HCT116 (cell line): Measurements from ENCODE around the gene C3orf70. TPM values are rescaled to one million over a fixed set of nuclear protein-coding genes. Genes with fewer than 3 reads are reported as not detected.

Experiments
- ATAC-seq: fragments of 200-7000 bp; cut with Tn5 transposase; 2 replicates; pipeline ENCODE4 v1.9.1; 2020; ENCODE audit warnings: mild to moderate bottlenecking, moderate library complexity
- BruUV-seq: library from RNA; stranded (reverse); fragments of 400-500 nt; replicated peaks from 2 replicates; lab custom pipeline; 2021; lab: Mats Ljungman, UMichigan
- CTCF ChIA-PET: fragments of 300-600 bp; sonication (Branson Sonifier 250); formaldehyde crosslinking; loops from one replicate; lab custom pipeline; 2021; ENCODE audit warnings: antibody characterized with exemption; lab: Charles Lee
- POLR2A ChIA-PET: fragments of 300-600, 350-600 bp; sonication (Branson Sonifier 250); formaldehyde crosslinking; loops from one replicate; lab custom pipeline; 2021; ENCODE audit warnings: antibody characterized with exemption; lab: Charles Lee
- RAD21 ChIA-PET, 2 experiments: fragments of 300-600 bp; sonication (Branson Sonifier 250); formaldehyde crosslinking; loops; one replicate each; lab custom pipeline; 2023; ENCODE audit warnings: low total read pairs in 2 of 2; ENCODE audit not compliant: uncharacterized antibody in 2 of 2, unreplicated experiment in 2 of 2, low non-redundant PET in 1 of 2; lab: Charles Lee
- DNase-seq: peaks from one replicate; pipeline ENCODE4 v3.0.0-alpha.2; 2010; ENCODE audit warnings: low read depth, low spot score
- H2AFZ ChIP-seq: fragments of 200-600 bp; shearing (Covaris generic), sonication (generic); 2 replicates; pipeline ENCODE4 v1.6.1; 2017; ENCODE audit warnings: low read depth, mixed run types, mixed read lengths, antibody characterized with exemption, low read length; ENCODE audit not compliant: poor library complexity, severe bottlenecking
- H3K27ac ChIP-seq: 2 replicates; pipeline ENCODE4 v1.5.1; 2012; ENCODE audit warnings: low read depth, low read length
- H3K27me3 ChIP-seq: fragments of 200-600 bp; sonication (generic); 2 replicates; pipeline ENCODE4 v1.6.1; 2016; ENCODE audit warnings: mixed run types, low read length, mixed read lengths; ENCODE audit not compliant: insufficient read depth
- H3K36me3 ChIP-seq, 2 experiments: fragments of 200-500 bp in 1 of 2; fragments of 200-600 bp in 1 of 2; sonication (Bioruptor generic) in 1 of 2; sonication (generic) in 1 of 2; 2 replicates each; pipeline versions ENCODE4 v1.5.1 to v1.6.1; 2014 to 2016; ENCODE audit warnings: low read length in 2 of 2, inconsistent platforms in 1 of 2, mixed read lengths in 1 of 2, mixed run types in 1 of 2; ENCODE audit not compliant: insufficient read depth in 2 of 2, control insufficient read depth in 1 of 2
- H3K4me1 ChIP-seq, 2 experiments: fragments of 200-600 bp in 1 of 2; sonication (generic) in 1 of 2; 2 replicates each; pipeline versions ENCODE4 v1.5.1 to v1.6.1; 2012 to 2017; ENCODE audit warnings: low read length in 2 of 2, inconsistent platforms in 1 of 2, mild to moderate bottlenecking in 1 of 2, mixed read lengths in 1 of 2, mixed run types in 1 of 2, moderate library complexity in 1 of 2; ENCODE audit not compliant: insufficient read depth in 2 of 2, control insufficient read depth in 1 of 2
- H3K4me2 ChIP-seq: fragments of 200-600 bp; sonication (generic); 2 replicates; pipeline ENCODE4 v1.6.1; 2017; ENCODE audit warnings: mixed run types, low read length, mixed read lengths
- H3K4me3 ChIP-seq, 2 experiments: fragments of 200-600 bp in 1 of 2; sonication (generic) in 1 of 2; replicated peaks in 1 of 2; 2 replicates each; pipeline ENCODE4 v1.5.1; 2011 to 2016; ENCODE audit warnings: low read length in 2 of 2, control low read depth in 1 of 2, low read depth in 1 of 2, mild to moderate bottlenecking in 1 of 2, mixed read lengths in 1 of 2, mixed run types in 1 of 2
- H3K79me2 ChIP-seq: fragments of 200-600 bp; sonication (generic); 2 replicates; pipeline ENCODE4 v1.6.1; 2017; ENCODE audit warnings: mild to moderate bottlenecking, mixed run types, low read length, moderate library complexity, mixed read lengths; ENCODE audit not compliant: insufficient read depth
- H3K9ac ChIP-seq: fragments of 200-600 bp; sonication (generic); 2 replicates; pipeline ENCODE4 v1.6.1; 2016; ENCODE audit warnings: low read length, mixed read lengths
- H3K9me2 ChIP-seq: fragments of 200-600 bp; sonication (generic), shearing (Covaris generic); 2 replicates; pipeline ENCODE4 v1.6.1; 2017; ENCODE audit warnings: mixed run types, mild to moderate bottlenecking, moderate library complexity; ENCODE audit not compliant: insufficient read depth
- H3K9me3 ChIP-seq, 2 experiments: fragments of 200-500 bp in 1 of 2; fragments of 200-600 bp in 1 of 2; sonication (Bioruptor generic) in 1 of 2; sonication (generic) in 1 of 2; 2 replicates each; pipeline ENCODE4 v1.6.1; 2014 to 2017; ENCODE audit warnings: low read length in 2 of 2, mixed read lengths in 2 of 2, inconsistent platforms in 1 of 2, low read depth in 1 of 2, mild to moderate bottlenecking in 1 of 2, mixed run types in 1 of 2, moderate library complexity in 1 of 2; ENCODE audit not compliant: control insufficient read depth in 1 of 2, insufficient read depth in 1 of 2
- H4K20me1 ChIP-seq: fragments of 200-600 bp; sonication (generic), shearing (Covaris generic); 2 replicates; pipeline ENCODE4 v1.6.1; 2017; ENCODE audit warnings: mixed run types, mild to moderate bottlenecking, moderate library complexity; ENCODE audit not compliant: insufficient read depth
- ATF3 ChIP-seq: IDR thresholded peaks from 2 replicates; pipeline ENCODE4 v1.6.1; 2012
- CBX3 ChIP-seq: IDR thresholded peaks from 2 replicates; pipeline ENCODE4 v1.6.1; 2012; ENCODE audit warnings: low read depth
- CEBPB ChIP-seq: IDR thresholded peaks from 2 replicates; pipeline ENCODE4 v1.6.1; 2012; ENCODE audit warnings: low read depth
- CTCF ChIP-seq, 3 experiments: fragments of 200-600 bp in 1 of 3; sonication (generic) in 1 of 3; IDR thresholded peaks in 2 of 3; conservative IDR thresholded peaks in 1 of 3; 2 replicates each; pipeline ENCODE4 v1.5.1; 2012 to 2017; ENCODE audit warnings: low read depth in 2 of 3, low read length in 2 of 3, antibody characterized with exemption in 1 of 3, borderline replicate concordance in 1 of 3, control low read depth in 1 of 3, mild to moderate bottlenecking in 1 of 3, mixed read lengths in 1 of 3, mixed run types in 1 of 3, moderate library complexity in 1 of 3; ENCODE audit not compliant: insufficient read depth in 1 of 3
- EGR1 ChIP-seq: IDR thresholded peaks from 2 replicates; pipeline ENCODE4 v1.6.1; 2012; ENCODE audit warnings: low read depth
- ELF1 ChIP-seq: IDR thresholded peaks from 2 replicates; pipeline ENCODE4 v1.6.1; 2012; ENCODE audit warnings: low read depth, borderline replicate concordance
- EZH2 ChIP-seq: fragments of 200-600 bp; sonication (generic); IDR thresholded peaks from 2 replicates; pipeline ENCODE4 v1.6.1; 2017; ENCODE audit warnings: antibody characterized with exemption, mixed run types
- EZH2phosphoT487 ChIP-seq: fragments of 200-600 bp; IDR thresholded peaks from 2 replicates; pipeline ENCODE4 v1.6.1; 2018; ENCODE audit warnings: antibody characterized with exemption, borderline replicate concordance
- FOSL1 ChIP-seq: IDR thresholded peaks from 2 replicates; pipeline ENCODE4 v1.6.1; 2012; ENCODE audit warnings: low read depth
- POLR2A ChIP-seq: IDR thresholded peaks from 2 replicates; pipeline ENCODE4 v1.7.0; 2011; ENCODE audit warnings: borderline replicate concordance; ENCODE audit not compliant: insufficient read depth, insufficient read length; ENCODE audit errors: extremely low read depth
- POLR2AphosphoS5 ChIP-seq: IDR thresholded peaks from 2 replicates; pipeline ENCODE4 v1.6.1; 2011; ENCODE audit warnings: mild to moderate bottlenecking, low read depth, low read length, moderate library complexity
- SIN3A ChIP-seq: IDR thresholded peaks from 2 replicates; pipeline ENCODE4 v1.6.1; 2012; ENCODE audit warnings: low read depth
- SRF ChIP-seq: IDR thresholded peaks from 2 replicates; pipeline ENCODE4 v1.6.1; 2012; ENCODE audit warnings: low read depth
- TCF7L2 ChIP-seq: IDR thresholded peaks from 2 replicates; pipeline ENCODE4 v1.7.0; 2011; ENCODE audit warnings: borderline replicate concordance, inconsistent platforms; ENCODE audit not compliant: insufficient read depth, insufficient read length; ENCODE audit errors: extremely low read depth
- YY1 ChIP-seq: IDR thresholded peaks from 2 replicates; pipeline ENCODE4 v1.6.1; 2011; ENCODE audit warnings: low read length, low read depth, moderate library complexity, mild to moderate bottlenecking; ENCODE audit not compliant: insufficient replicate concordance; ENCODE audit errors: extremely low read depth
- ZBTB33 ChIP-seq: IDR thresholded peaks from 2 replicates; pipeline ENCODE4 v1.6.1; 2011; ENCODE audit warnings: mild to moderate bottlenecking, low read length, moderate library complexity; ENCODE audit not compliant: insufficient replicate concordance; ENCODE audit errors: extremely low read depth
- ZFX ChIP-seq: fragments of 450-650 bp; IDR thresholded peaks from 2 replicates; pipeline ENCODE4 v1.6.1; 2017
- ZNF274 ChIP-seq: fragments of 200-500 bp; sonication (Bioruptor generic); IDR thresholded peaks from 2 replicates; pipeline ENCODE4 v1.6.1; 2014; ENCODE audit warnings: mild to moderate bottlenecking, low read depth, low read length, inconsistent platforms
- intact Hi-C: fragments of 100-400 bp; cut with micrococcal nuclease; formaldehyde crosslinking; loops from 2 replicates; pipeline ENCODE4 v1.10.0; 2022
- total RNA-seq: library from RNA; stranded (reverse); gene quantifications from one replicate; pipeline ENCODE4 v1.2.1, GENCODE V29; 2021; ENCODE audit not compliant: unreplicated experiment
- TF ChIP-seq, protein P1 (sequence below): IDR thresholded peaks from 2 replicates; pipeline ENCODE4 v1.6.1; 2012; ENCODE audit warnings: low read depth
- TF ChIP-seq, protein P2 (sequence below): IDR thresholded peaks from 2 replicates; pipeline ENCODE4 v1.6.1; 2012

C3orf70 gene
- total RNA-seq, 1 experiment from 2014 or later, result not detected

DNA sequence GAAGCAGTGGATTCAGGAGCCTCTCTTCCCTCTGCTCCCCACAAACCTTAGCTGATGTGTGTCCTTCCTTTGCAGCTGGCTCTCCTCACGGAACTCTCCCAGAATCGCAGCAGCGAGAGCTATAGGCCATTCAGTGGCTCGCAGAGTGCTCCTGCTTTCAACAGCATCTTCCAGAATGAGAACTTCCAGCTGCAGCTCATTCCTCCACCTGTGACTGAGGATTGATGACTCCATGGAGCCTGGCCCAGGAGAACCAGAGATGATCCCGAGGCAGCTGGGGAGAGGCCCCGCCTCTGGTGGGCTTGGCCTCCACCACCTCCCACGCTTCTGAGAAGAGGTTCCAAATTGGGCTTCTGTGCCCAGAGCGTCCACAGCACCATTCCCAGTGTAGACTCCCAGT, 101.1 kb downstream of the C3orf70 start:
- H3K4me3 ChIP-seq, result no peak overlapping the region
- TF ChIP-seq POLR2AphosphoS5, result no peak
- no peak for TF ChIP-seq FOSL1
- TF ChIP-seq, protein P1, sequence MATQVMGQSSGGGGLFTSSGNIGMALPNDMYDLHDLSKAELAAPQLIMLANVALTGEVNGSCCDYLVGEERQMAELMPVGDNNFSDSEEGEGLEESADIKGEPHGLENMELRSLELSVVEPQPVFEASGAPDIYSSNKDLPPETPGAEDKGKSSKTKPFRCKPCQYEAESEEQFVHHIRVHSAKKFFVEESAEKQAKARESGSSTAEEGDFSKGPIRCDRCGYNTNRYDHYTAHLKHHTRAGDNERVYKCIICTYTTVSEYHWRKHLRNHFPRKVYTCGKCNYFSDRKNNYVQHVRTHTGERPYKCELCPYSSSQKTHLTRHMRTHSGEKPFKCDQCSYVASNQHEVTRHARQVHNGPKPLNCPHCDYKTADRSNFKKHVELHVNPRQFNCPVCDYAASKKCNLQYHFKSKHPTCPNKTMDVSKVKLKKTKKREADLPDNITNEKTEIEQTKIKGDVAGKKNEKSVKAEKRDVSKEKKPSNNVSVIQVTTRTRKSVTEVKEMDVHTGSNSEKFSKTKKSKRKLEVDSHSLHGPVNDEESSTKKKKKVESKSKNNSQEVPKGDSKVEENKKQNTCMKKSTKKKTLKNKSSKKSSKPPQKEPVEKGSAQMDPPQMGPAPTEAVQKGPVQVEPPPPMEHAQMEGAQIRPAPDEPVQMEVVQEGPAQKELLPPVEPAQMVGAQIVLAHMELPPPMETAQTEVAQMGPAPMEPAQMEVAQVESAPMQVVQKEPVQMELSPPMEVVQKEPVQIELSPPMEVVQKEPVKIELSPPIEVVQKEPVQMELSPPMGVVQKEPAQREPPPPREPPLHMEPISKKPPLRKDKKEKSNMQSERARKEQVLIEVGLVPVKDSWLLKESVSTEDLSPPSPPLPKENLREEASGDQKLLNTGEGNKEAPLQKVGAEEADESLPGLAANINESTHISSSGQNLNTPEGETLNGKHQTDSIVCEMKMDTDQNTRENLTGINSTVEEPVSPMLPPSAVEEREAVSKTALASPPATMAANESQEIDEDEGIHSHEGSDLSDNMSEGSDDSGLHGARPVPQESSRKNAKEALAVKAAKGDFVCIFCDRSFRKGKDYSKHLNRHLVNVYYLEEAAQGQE, result no peak
- no peak for TF ChIP-seq CTCF (IDR thresholded peaks at IDR 0.05 in 2 of 3, conservative IDR thresholded peaks at IDR 0.05 in 1 of 3; ENCODE audit: borderline replicate concordance in 1 of 3, insufficient read depth in 1 of 3, low read depth in 2 of 3, low read length in 2 of 3)
- no peak for TF ChIP-seq POLR2A
- TF ChIP-seq, protein P2, sequence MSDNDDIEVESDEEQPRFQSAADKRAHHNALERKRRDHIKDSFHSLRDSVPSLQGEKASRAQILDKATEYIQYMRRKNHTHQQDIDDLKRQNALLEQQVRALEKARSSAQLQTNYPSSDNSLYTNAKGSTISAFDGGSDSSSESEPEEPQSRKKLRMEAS, result no peak
- TF ChIP-seq ATF3, result no peak
- no peak for TF ChIP-seq ELF1
- no peak for TF ChIP-seq CEBPB
- no peak for TF ChIP-seq ZNF274
- no peak for TF ChIP-seq ZBTB33
- TF ChIP-seq SIN3A, result no peak
- no peak for TF ChIP-seq EZH2phosphoT487
- TF ChIP-seq CBX3, result no peak
- no peak for TF ChIP-seq ZFX
- no peak for TF ChIP-seq TCF7L2
- TF ChIP-seq EGR1, result no peak
- TF ChIP-seq YY1, result no peak
- no peak for TF ChIP-seq SRF
- no peak for TF ChIP-seq EZH2
- no peak for ATAC-seq
- no peak overlapping the region for H3K4me2 ChIP-seq
- no peak overlapping the region for H2AFZ ChIP-seq
- H3K9me3 ChIP-seq, result no peaks in the 10 kb centered on the region
- no peak overlapping the region for H3K27ac ChIP-seq
- intact Hi-C loops, result no loop called here
- H3K79me2 ChIP-seq, result no peaks in the 10 kb centered on the region
- ChIA-PET CTCF (no interaction called here), POLR2A (no interaction called here), RAD21 (no interaction called here)
- no peaks in the 10 kb centered on the region for H3K27me3 ChIP-seq
- H3K36me3 ChIP-seq, result 0 out of 4 replicates have a peak, but pooled peaks cover 0 to 2% of the 10 kb centered on the region in 2 experiments
- no peaks in the 10 kb centered on the region for H3K9me2 ChIP-seq
- no peaks in the 10 kb centered on the region for H3K4me1 ChIP-seq
- no peak for DNase-seq
- BruUV-seq, result no TSS peak
- no peaks in the 10 kb centered on the region for H4K20me1 ChIP-seq
- no peak overlapping the region for H3K9ac ChIP-seq
